SK-N-SH treated with all-trans-retinoic acid at 6 μM for 48 hours (cell line): ENCODE measurements around the gene C1orf52.
A peak's percentile ranks its signal among the peaks of the same experiment; 100 is the strongest.

ENCODE experiments used
- ATAC-seq: fragments of 200-7000 bp; cut with Tn5 transposase; 3 replicates; pipeline ENCODE4 v1.9.1; 2020; ENCODE audit warnings: mild to moderate bottlenecking, moderate library complexity
- ARNTL ChIP-seq: fragments of 450-650 bp; formaldehyde crosslinking; IDR thresholded peaks from 2 replicates; pipeline ENCODE4 v1.5.0; 2020; ENCODE audit warnings: low read depth, mild to moderate bottlenecking, moderate library complexity, borderline replicate concordance
- BACH2 ChIP-seq: fragments of 250-450 bp; sonication (Bioruptor Pico); IDR thresholded peaks from 2 replicates; pipeline ENCODE4 v1.9.0; 2021; ENCODE audit warnings: mild to moderate bottlenecking, borderline replicate concordance
- CSDC2 ChIP-seq: fragments of 250-450 bp; sonication (Bioruptor Pico); IDR thresholded peaks from 2 replicates; pipeline ENCODE4 v1.5.0; 2020; ENCODE audit warnings: mild to moderate bottlenecking, moderate library complexity
- ESRRG ChIP-seq: fragments of 250-450 bp; sonication (Bioruptor Pico); IDR thresholded peaks from 2 replicates; pipeline ENCODE4 v1.6.1; 2021; ENCODE audit warnings: mild to moderate bottlenecking
- GLIS3 ChIP-seq: fragments of 250-450 bp; sonication (Bioruptor Pico); IDR thresholded peaks from 2 replicates; pipeline ENCODE4 v1.5.0; 2020; ENCODE audit warnings: mild to moderate bottlenecking, moderate library complexity
- ISL1 ChIP-seq: fragments of 250-450 bp; sonication (Bioruptor Pico); IDR thresholded peaks from 2 replicates; pipeline ENCODE4 v2.1.2; 2022; ENCODE audit warnings: mild to moderate bottlenecking, moderate library complexity
- OSR1 ChIP-seq: fragments of 250-450 bp; sonication (Bioruptor Pico); IDR thresholded peaks from 2 replicates; pipeline ENCODE4 v1.8.0; 2022; ENCODE audit warnings: moderate library complexity, mild to moderate bottlenecking, inconsistent platforms
- POU6F1 ChIP-seq: fragments of 250-450 bp; sonication (Bioruptor Pico); IDR thresholded peaks from 2 replicates; pipeline ENCODE4 v1.8.0; 2021; ENCODE audit warnings: low read depth, mild to moderate bottlenecking, moderate library complexity, borderline replicate concordance
- PPARA ChIP-seq: fragments of 250-450 bp; sonication (Bioruptor Pico); IDR thresholded peaks from 2 replicates; pipeline ENCODE4 v1.5.0; 2020; ENCODE audit warnings: mild to moderate bottlenecking, borderline replicate concordance
- RARB ChIP-seq: fragments of 250-450 bp; sonication (Bioruptor Pico); IDR thresholded peaks from 2 replicates; pipeline ENCODE4 v1.8.0; 2021; ENCODE audit warnings: mild to moderate bottlenecking, moderate library complexity
- SNAI2 ChIP-seq: fragments of 250-450 bp; sonication (Bioruptor Pico); IDR thresholded peaks from 2 replicates; pipeline ENCODE4 v1.5.0; 2020; ENCODE audit warnings: mild to moderate bottlenecking, moderate library complexity
- TCF4 ChIP-seq: fragments of 250-450 bp; sonication (Bioruptor Pico); IDR thresholded peaks from 2 replicates; pipeline ENCODE4 v1.8.0; 2021; ENCODE audit warnings: mild to moderate bottlenecking, moderate library complexity, borderline replicate concordance
- TOX ChIP-seq: fragments of 250-450 bp; sonication (Bioruptor Pico); IDR thresholded peaks from 2 replicates; pipeline ENCODE4 v1.8.0; 2021; ENCODE audit warnings: mild to moderate bottlenecking, moderate library complexity, borderline replicate concordance
- ZC3H10 ChIP-seq: fragments of 250-450 bp; sonication (Bioruptor Pico); IDR thresholded peaks from 2 replicates; pipeline ENCODE4 v1.5.1; 2021; ENCODE audit warnings: mild to moderate bottlenecking, moderate library complexity
- ZFP30 ChIP-seq: fragments of 450-650 bp; formaldehyde crosslinking; IDR thresholded peaks from 2 replicates; pipeline ENCODE4 v1.5.0; 2022; ENCODE audit warnings: mild to moderate bottlenecking, moderate library complexity
- ZNF565 ChIP-seq: fragments of 450-650 bp; formaldehyde crosslinking; conservative IDR thresholded peaks from 2 replicates; pipeline ENCODE4 v1.5.0; 2020; ENCODE audit warnings: low read depth, mild to moderate bottlenecking, moderate library complexity
- ZNF70 ChIP-seq: fragments of 450-650 bp; formaldehyde crosslinking; IDR thresholded peaks from 2 replicates; pipeline ENCODE4 v1.5.0; 2020; ENCODE audit warnings: mild to moderate bottlenecking, moderate library complexity
- TF ChIP-seq, protein P1 (sequence below): fragments of 250-450 bp; sonication (Bioruptor Pico); IDR thresholded peaks from 2 replicates; pipeline ENCODE4 v1.8.0; 2020; ENCODE audit warnings: mild to moderate bottlenecking, moderate library complexity, borderline replicate concordance
- TF ChIP-seq, protein P2 (sequence below): fragments of 250-450 bp; sonication (Bioruptor Pico); IDR thresholded peaks from 2 replicates; pipeline ENCODE4 v1.5.1; 2021; ENCODE audit warnings: mild to moderate bottlenecking, moderate library complexity
- TF ChIP-seq, protein P3 (sequence below): fragments of 250-450 bp; sonication (Bioruptor Pico); IDR thresholded peaks from 2 replicates; pipeline ENCODE4 v1.5.0; 2020; ENCODE audit warnings: mild to moderate bottlenecking, moderate library complexity
- TF ChIP-seq, protein P4 (sequence below): fragments of 250-450 bp; sonication (Bioruptor Pico); IDR thresholded peaks from 2 replicates; pipeline ENCODE4 v1.5.1; 2020; ENCODE audit warnings: low read depth, mild to moderate bottlenecking, moderate library complexity

The C1orf52 gene

DNA sequence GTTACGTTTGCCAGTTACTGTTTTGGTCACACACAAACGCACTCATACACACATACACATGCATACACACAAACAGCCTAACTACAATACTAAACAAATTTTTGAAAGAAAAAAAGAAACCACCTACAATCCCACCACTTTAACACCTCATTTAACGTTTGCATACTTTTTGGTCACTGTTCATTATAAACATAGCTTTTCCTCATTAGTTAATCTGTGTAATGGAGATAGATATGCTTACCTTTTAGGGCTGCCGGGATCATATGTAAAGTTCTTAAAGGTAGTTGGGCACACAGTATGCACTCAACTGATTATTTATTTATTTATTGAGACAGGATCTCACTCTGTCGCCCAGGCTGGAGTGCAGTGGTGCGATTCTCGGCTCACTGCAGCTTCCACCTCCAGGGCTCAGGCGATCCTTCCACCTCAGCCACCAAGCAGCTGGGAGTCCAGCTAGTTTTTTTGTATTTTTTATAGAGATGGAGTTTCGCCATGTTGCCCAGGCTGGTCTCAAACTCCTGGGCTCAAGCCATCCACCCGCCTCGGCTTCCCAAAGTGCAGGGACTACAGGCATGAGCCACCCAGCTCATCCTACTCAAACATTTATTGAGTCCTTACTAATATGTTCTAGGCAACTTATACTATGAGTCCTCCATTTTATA is 17.6 kb upstream of the C1orf52 start:
- TF ChIP-seq OSR1 (CRISPR knock-in tag) = no peak
- TF ChIP-seq RARB (CRISPR knock-in tag) = no peak
- no peak for TF ChIP-seq ZNF70 (CRISPR knock-in tag)
- no peak for ATAC-seq

DNA sequence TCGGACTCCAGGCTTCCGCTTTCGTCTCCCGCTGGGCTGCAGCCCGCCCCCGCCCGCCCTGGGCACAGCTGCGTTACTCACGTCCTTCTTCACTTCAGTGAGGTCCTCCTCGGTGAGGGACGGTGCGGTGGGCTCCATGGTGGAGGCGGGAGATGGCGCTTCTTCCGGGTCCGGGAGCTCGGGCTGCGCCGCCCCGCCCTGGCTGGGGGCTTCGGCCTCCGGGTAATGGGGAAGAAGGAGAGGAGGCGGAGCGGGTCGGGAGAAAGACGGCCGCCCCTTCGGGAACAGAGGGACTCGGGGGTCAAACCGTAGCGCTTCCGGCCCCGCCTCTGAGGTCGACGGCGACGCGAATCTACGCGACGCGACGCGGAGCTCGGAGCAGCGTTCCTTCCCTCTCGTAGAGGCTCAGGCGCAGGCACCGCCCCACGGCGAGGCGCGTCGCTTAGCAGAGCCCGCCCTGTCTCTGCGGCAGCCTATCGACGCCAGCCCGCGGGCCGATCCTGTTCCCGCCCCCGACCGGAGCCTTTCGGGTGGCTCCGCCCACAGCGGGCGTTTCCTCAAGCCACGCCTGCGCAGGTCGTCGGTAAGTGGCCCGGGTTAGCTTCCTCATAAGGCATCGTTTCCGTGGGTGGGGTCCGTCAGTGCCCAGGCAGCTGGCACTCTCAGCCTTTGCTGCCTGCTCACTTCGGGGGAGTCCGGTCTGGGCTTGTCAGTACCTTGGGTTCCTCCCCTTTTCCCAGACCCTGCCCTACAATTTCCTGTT is 16.9 kb upstream of the C1orf52 start, which contains the start of gene BCL10:
TSS of gene BCL10 (minus strand) at position 418 of the 763 bp plus-strand sequence. CDS start at position 138, 280 bp downstream.
- peak; percentile 97 for ATAC-seq
- TF ChIP-seq, protein P1, sequence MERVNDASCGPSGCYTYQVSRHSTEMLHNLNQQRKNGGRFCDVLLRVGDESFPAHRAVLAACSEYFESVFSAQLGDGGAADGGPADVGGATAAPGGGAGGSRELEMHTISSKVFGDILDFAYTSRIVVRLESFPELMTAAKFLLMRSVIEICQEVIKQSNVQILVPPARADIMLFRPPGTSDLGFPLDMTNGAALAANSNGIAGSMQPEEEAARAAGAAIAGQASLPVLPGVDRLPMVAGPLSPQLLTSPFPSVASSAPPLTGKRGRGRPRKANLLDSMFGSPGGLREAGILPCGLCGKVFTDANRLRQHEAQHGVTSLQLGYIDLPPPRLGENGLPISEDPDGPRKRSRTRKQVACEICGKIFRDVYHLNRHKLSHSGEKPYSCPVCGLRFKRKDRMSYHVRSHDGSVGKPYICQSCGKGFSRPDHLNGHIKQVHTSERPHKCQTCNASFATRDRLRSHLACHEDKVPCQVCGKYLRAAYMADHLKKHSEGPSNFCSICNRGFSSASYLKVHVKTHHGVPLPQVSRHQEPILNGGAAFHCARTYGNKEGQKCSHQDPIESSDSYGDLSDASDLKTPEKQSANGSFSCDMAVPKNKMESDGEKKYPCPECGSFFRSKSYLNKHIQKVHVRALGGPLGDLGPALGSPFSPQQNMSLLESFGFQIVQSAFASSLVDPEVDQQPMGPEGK (CRISPR knock-in tag) = 0 out of 2 replicates have a peak, but pooled peaks have one; percentile 34
- no peak for TF ChIP-seq ZC3H10 (CRISPR knock-in tag)

- peak; percentile 2 for ATAC-seq
- no peak for TF ChIP-seq OSR1 (CRISPR knock-in tag)
- TF ChIP-seq TCF4 (CRISPR knock-in tag) = no peak
- no peak for TF ChIP-seq ARNTL (CRISPR knock-in tag)
- TF ChIP-seq SNAI2 (CRISPR knock-in tag) = no peak
These were observed 16.3 kb upstream of the C1orf52 start for GRCh38 chr1:85275701-85276214.

GRCh38 chr1:85274969-85275453 is 15.5 kb upstream of the C1orf52 start:
- peak; percentile 19 for ATAC-seq
- TF ChIP-seq, protein P2, sequence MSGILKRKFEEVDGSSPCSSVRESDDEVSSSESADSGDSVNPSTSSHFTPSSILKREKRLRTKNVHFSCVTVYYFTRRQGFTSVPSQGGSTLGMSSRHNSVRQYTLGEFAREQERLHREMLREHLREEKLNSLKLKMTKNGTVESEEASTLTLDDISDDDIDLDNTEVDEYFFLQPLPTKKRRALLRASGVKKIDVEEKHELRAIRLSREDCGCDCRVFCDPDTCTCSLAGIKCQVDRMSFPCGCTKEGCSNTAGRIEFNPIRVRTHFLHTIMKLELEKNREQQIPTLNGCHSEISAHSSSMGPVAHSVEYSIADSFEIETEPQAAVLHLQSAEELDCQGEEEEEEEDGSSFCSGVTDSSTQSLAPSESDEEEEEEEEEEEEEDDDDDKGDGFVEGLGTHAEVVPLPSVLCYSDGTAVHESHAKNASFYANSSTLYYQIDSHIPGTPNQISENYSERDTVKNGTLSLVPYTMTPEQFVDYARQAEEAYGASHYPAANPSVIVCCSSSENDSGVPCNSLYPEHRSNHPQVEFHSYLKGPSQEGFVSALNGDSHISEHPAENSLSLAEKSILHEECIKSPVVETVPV (CRISPR knock-in tag) = no peak
- TF ChIP-seq BACH2 (CRISPR knock-in tag) = no peak
- TF ChIP-seq RARB (CRISPR knock-in tag) = no peak
- TF ChIP-seq GLIS3 (CRISPR knock-in tag) = no peak
- TF ChIP-seq POU6F1 (CRISPR knock-in tag) = no peak
- TF ChIP-seq ZNF565 = no peak
- no peak for TF ChIP-seq TCF4 (CRISPR knock-in tag)
- TF ChIP-seq ZNF70 (CRISPR knock-in tag) = no peak
- no peak for TF ChIP-seq OSR1 (CRISPR knock-in tag)
- TF ChIP-seq SNAI2 (CRISPR knock-in tag) = no peak
- no peak for TF ChIP-seq ISL1 (CRISPR knock-in tag)
- no peak for TF ChIP-seq CSDC2 (CRISPR knock-in tag)
- no peak for TF ChIP-seq ESRRG
- TF ChIP-seq PPARA (CRISPR knock-in tag) = no peak
- TF ChIP-seq ZC3H10 (CRISPR knock-in tag) = no peak
- TF ChIP-seq, protein P3, sequence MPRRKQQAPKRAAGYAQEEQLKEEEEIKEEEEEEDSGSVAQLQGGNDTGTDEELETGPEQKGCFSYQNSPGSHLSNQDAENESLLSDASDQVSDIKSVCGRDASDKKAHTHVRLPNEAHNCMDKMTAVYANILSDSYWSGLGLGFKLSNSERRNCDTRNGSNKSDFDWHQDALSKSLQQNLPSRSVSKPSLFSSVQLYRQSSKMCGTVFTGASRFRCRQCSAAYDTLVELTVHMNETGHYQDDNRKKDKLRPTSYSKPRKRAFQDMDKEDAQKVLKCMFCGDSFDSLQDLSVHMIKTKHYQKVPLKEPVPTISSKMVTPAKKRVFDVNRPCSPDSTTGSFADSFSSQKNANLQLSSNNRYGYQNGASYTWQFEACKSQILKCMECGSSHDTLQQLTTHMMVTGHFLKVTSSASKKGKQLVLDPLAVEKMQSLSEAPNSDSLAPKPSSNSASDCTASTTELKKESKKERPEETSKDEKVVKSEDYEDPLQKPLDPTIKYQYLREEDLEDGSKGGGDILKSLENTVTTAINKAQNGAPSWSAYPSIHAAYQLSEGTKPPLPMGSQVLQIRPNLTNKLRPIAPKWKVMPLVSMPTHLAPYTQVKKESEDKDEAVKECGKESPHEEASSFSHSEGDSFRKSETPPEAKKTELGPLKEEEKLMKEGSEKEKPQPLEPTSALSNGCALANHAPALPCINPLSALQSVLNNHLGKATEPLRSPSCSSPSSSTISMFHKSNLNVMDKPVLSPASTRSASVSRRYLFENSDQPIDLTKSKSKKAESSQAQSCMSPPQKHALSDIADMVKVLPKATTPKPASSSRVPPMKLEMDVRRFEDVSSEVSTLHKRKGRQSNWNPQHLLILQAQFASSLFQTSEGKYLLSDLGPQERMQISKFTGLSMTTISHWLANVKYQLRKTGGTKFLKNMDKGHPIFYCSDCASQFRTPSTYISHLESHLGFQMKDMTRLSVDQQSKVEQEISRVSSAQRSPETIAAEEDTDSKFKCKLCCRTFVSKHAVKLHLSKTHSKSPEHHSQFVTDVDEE (CRISPR knock-in tag) = no peak
- TF ChIP-seq TOX (CRISPR knock-in tag) = no peak
- no peak for TF ChIP-seq ARNTL (CRISPR knock-in tag)
- TF ChIP-seq ZFP30 (CRISPR knock-in tag) = no peak
- TF ChIP-seq, protein P4, sequence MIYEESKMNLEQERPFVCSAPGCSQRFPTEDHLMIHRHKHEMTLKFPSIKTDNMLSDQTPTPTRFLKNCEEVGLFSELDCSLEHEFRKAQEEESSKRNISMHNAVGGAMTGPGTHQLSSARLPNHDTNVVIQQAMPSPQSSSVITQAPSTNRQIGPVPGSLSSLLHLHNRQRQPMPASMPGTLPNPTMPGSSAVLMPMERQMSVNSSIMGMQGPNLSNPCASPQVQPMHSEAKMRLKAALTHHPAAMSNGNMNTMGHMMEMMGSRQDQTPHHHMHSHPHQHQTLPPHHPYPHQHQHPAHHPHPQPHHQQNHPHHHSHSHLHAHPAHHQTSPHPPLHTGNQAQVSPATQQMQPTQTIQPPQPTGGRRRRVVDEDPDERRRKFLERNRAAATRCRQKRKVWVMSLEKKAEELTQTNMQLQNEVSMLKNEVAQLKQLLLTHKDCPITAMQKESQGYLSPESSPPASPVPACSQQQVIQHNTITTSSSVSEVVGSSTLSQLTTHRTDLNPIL (CRISPR knock-in tag) = no peak
- TF ChIP-seq, all 23 proteins: peak for 0
